Stimulated activated CD4-positive, alpha-beta T cell treated with anti-CD3 and anti-CD28 coated beads, Interleukin-4, amount 100 ng/mL, for 24 hours (primary cell): ENCODE results near the gene NRG2.
A peak's percentile ranks its signal among the peaks of the same experiment; 100 is the strongest.

Experiments
- DNase-seq: peaks from one replicate; pipeline ENCODE4 v3.0.0-alpha.2; 2020

NRG2 gene

GRCh38 chr5:140042643-140043507 is at the start of gene NRG2:
NRG2 (minus strand) TSS chr5:140043299.
- peak; percentile 33 for DNase-seq

GRCh38 chr5:140090251-140090650 is 47.2 kb upstream of the NRG2 start:
- no peak for DNase-seq

- no peak for DNase-seq
Measured at GRCh38 chr5:140084541-140084940, 41.4 kb upstream of the NRG2 start.

GRCh38 chr5:140083650-140084049 is 40.6 kb upstream of the NRG2 start:
- no peak for DNase-seq

GRCh38 chr5:140083120-140083519 is 40.0 kb upstream of the NRG2 start:
- no peak for DNase-seq

GRCh38 chr5:140076788-140077187 is 33.7 kb upstream of the NRG2 start:
- DNase-seq = no peak

GRCh38 chr5:140076142-140076541 is 33.0 kb upstream of the NRG2 start:
- DNase-seq = no peak

GRCh38 chr5:140075371-140075770 is 32.3 kb upstream of the NRG2 start:
- DNase-seq = no peak

GRCh38 chr5:140073296-140073695 is 30.2 kb upstream of the NRG2 start:
- DNase-seq = no peak

GRCh38 chr5:140072812-140073211 is 29.7 kb upstream of the NRG2 start:
- no peak for DNase-seq

GRCh38 chr5:140060816-140061215 is 17.7 kb upstream of the NRG2 start:
- DNase-seq = no peak

GRCh38 chr5:140058212-140058932 is 15.3 kb upstream of the NRG2 start:
- DNase-seq = no peak

GRCh38 chr5:140056880-140057279 is 13.8 kb upstream of the NRG2 start:
- DNase-seq = no peak

- DNase-seq = no peak
Measured at GRCh38 chr5:140055152-140055551, 12.1 kb upstream of the NRG2 start.

GRCh38 chr5:140054086-140054689 is 11.1 kb upstream of the NRG2 start:
- DNase-seq = no peak

GRCh38 chr5:140051950-140052349 is 8.9 kb upstream of the NRG2 start:
- no peak for DNase-seq

- DNase-seq = no peak
Measured at GRCh38 chr5:140049713-140050112, 6.6 kb upstream of the NRG2 start.

- no peak for DNase-seq
Measured at GRCh38 chr5:140049205-140049604, 6.1 kb upstream of the NRG2 start.

GRCh38 chr5:140044041-140044440 is 942 bp upstream of the NRG2 start:
- DNase-seq = no peak

GRCh38 chr5:140043508-140043872 is 391 bp upstream of the NRG2 start:
- DNase-seq = no peak

GRCh38 chr5:140042393-140042642 is 781 bp downstream of the NRG2 start:
- DNase-seq = no peak

GRCh38 chr5:140041492-140042392 is 1.4 kb downstream of the NRG2 start:
- no peak for DNase-seq

GRCh38 chr5:140041099-140041491 is 2.0 kb downstream of the NRG2 start:
- no peak for DNase-seq
